ENCODE results near the gene NOVA2. TPM values are rescaled to one million over a fixed set of nuclear protein-coding genes. Genes with fewer than 3 reads are reported as not detected.

Gene NOVA2
- total and polyA plus RNA-seq, 9 of the 15 experiments (the other 6 are each of a cell fraction or from before 2014, with no cell fraction given): not detected

DNA sequence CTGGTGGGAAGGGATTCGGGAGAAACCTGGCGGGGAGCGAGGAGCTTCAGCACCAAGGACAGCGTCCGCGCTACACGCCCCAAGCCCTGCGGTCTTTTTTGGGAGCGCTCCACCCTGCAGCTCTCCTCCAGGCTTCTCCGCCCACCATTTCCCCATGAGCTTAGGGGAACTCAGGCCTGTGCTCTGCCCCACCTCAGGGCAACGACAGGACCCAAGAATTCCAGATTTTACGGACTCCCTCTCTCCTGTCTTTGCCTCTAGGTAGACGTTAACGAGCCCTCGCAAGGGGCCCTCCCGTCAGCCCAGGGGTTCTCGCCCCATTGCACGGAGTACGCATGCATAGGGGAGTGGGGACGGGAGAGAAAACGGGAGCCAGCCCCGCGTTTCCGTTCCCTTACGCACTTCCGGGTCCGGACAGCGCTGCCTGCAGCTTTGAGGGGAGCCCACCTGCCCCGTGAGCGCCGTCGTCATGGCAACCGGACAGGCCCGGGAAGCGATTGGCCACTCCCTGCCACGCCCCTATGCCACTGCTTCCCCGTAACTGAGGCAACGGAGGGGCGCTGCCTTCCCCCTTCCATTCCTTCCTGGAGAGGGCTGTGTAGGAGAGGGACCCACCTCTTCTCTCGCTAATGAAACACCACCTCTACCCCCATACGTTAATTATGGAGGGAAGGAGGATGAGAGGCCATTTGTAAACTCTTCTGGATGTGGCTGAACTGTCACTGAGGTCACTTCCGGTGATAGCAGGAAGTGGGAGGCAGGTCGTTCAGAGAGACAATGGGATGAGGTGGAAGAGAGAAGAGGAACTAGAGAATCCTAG, 20.8 kb downstream of the NOVA2 start (continued):
- TF ChIP-seq, protein P1, sequence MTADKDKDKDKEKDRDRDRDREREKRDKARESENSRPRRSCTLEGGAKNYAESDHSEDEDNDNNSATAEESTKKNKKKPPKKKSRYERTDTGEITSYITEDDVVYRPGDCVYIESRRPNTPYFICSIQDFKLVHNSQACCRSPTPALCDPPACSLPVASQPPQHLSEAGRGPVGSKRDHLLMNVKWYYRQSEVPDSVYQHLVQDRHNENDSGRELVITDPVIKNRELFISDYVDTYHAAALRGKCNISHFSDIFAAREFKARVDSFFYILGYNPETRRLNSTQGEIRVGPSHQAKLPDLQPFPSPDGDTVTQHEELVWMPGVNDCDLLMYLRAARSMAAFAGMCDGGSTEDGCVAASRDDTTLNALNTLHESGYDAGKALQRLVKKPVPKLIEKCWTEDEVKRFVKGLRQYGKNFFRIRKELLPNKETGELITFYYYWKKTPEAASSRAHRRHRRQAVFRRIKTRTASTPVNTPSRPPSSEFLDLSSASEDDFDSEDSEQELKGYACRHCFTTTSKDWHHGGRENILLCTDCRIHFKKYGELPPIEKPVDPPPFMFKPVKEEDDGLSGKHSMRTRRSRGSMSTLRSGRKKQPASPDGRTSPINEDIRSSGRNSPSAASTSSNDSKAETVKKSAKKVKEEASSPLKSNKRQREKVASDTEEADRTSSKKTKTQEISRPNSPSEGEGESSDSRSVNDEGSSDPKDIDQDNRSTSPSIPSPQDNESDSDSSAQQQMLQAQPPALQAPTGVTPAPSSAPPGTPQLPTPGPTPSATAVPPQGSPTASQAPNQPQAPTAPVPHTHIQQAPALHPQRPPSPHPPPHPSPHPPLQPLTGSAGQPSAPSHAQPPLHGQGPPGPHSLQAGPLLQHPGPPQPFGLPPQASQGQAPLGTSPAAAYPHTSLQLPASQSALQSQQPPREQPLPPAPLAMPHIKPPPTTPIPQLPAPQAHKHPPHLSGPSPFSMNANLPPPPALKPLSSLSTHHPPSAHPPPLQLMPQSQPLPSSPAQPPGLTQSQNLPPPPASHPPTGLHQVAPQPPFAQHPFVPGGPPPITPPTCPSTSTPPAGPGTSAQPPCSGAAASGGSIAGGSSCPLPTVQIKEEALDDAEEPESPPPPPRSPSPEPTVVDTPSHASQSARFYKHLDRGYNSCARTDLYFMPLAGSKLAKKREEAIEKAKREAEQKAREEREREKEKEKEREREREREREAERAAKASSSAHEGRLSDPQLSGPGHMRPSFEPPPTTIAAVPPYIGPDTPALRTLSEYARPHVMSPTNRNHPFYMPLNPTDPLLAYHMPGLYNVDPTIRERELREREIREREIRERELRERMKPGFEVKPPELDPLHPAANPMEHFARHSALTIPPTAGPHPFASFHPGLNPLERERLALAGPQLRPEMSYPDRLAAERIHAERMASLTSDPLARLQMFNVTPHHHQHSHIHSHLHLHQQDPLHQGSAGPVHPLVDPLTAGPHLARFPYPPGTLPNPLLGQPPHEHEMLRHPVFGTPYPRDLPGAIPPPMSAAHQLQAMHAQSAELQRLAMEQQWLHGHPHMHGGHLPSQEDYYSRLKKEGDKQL (CRISPR knock-in tag; IDR thresholded peaks at IDR 0.05; ENCODE audit: borderline replicate concordance): 0 out of 2 replicates have a peak, but pooled peaks have one; percentile 77
- no peak for TF ChIP-seq XRCC3 (IDR thresholded peaks at IDR 0.05)
- no peak for TF ChIP-seq GATA2 (CRISPR knock-in tag; IDR thresholded peaks at IDR 0.05)
- peak; percentile 88 for TF ChIP-seq ZNF232 (CRISPR knock-in tag; IDR thresholded peaks at IDR 0.05)
- no peak for TF ChIP-seq GTF2F1 (IDR thresholded peaks at IDR 0.05; ENCODE audit: low read depth, low read length)
- TF ChIP-seq, protein P2, sequence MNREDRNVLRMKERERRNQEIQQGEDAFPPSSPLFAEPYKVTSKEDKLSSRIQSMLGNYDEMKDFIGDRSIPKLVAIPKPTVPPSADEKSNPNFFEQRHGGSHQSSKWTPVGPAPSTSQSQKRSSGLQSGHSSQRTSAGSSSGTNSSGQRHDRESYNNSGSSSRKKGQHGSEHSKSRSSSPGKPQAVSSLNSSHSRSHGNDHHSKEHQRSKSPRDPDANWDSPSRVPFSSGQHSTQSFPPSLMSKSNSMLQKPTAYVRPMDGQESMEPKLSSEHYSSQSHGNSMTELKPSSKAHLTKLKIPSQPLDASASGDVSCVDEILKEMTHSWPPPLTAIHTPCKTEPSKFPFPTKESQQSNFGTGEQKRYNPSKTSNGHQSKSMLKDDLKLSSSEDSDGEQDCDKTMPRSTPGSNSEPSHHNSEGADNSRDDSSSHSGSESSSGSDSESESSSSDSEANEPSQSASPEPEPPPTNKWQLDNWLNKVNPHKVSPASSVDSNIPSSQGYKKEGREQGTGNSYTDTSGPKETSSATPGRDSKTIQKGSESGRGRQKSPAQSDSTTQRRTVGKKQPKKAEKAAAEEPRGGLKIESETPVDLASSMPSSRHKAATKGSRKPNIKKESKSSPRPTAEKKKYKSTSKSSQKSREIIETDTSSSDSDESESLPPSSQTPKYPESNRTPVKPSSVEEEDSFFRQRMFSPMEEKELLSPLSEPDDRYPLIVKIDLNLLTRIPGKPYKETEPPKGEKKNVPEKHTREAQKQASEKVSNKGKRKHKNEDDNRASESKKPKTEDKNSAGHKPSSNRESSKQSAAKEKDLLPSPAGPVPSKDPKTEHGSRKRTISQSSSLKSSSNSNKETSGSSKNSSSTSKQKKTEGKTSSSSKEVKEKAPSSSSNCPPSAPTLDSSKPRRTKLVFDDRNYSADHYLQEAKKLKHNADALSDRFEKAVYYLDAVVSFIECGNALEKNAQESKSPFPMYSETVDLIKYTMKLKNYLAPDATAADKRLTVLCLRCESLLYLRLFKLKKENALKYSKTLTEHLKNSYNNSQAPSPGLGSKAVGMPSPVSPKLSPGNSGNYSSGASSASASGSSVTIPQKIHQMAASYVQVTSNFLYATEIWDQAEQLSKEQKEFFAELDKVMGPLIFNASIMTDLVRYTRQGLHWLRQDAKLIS (CRISPR knock-in tag; IDR thresholded peaks at IDR 0.05): peak; percentile 80
- TF ChIP-seq YY1 (IDR thresholded peaks at IDR 0.05; ENCODE audit: borderline replicate concordance in 1 of 3, control insufficient read depth in 1 of 3, extremely low read depth in 1 of 3, insufficient read depth in 3 of 3, insufficient read length in 1 of 3, insufficient replicate concordance in 2 of 3, low read depth in 1 of 3, low read length in 2 of 3): peak in 1 of 3 experiments; percentile 24
- no peak for TF ChIP-seq ZNF324 (CRISPR knock-in tag; IDR thresholded peaks at IDR 0.05)
- TF ChIP-seq NFE2 (IDR thresholded peaks at IDR 0.05; ENCODE audit: low read depth): no peak
- TF ChIP-seq JUND (IDR thresholded peaks at IDR 0.05; ENCODE audit: borderline replicate concordance, low read depth, low read length): 0 out of 2 replicates have a peak, but pooled peaks have one; percentile 16
- peak; percentile 69; the same call in 2 of the 3 replicates for TF ChIP-seq JUND (tag; IDR thresholded peaks at IDR 0.05; ENCODE audit: borderline replicate concordance, low read depth, low read length)
- no peak for TF ChIP-seq MYC (IDR thresholded peaks at IDR 0.05; ENCODE audit: low read depth, low read length)
- TF ChIP-seq MYC (CRISPR knock-in tag; IDR thresholded peaks at IDR 0.05; ENCODE audit: borderline replicate concordance, low read depth): no peak
